ENCODE measurements around the gene ECI2. TPM values are rescaled to one million over a fixed set of nuclear protein-coding genes. Genes with fewer than 3 reads are reported as not detected.

The ECI2 gene
- total and polyA plus RNA-seq, 2 of the 13 experiments (the other 11 are each of a cell fraction or from before 2014, with no cell fraction given) = 78.5 to 228 TPM

- 61% methylated on average over 7 of the region's 7 CpGs for WGBS (ENCODE audit: low lambda C conversion rate)
- Histone ChIP-seq H2AFZ (ENCODE audit: low read length) (no peak overlapping the region), H3K4me1 (ENCODE audit: insufficient read depth, low read length) (peaks cover 32% of the 10 kb centered on the region), H3K36me3 (replicated peaks in 1 of 2; ENCODE audit: control insufficient read depth in 1 of 2, insufficient read depth in 2 of 2, low read length in 2 of 2) (no peaks in the 10 kb centered on the region), H3K9me3 (ENCODE audit: low read length) (no peaks in the 10 kb centered on the region), H3K9ac (ENCODE audit: insufficient read depth, low read depth, low read length) (no peak overlapping the region), H3K27me3 (ENCODE audit: control insufficient read depth in 1 of 2, insufficient read depth in 2 of 2, low read length in 2 of 2) (peaks cover 2 to 29% of the 10 kb centered on the region in 2 experiments; a peak in 4 of 5 replicates), H3K27ac (ENCODE audit: extremely low read length, insufficient read depth, low read length) (no peak overlapping the region), H3K4me3 (replicated peaks in 1 of 3; ENCODE audit: insufficient read depth in 1 of 3, low read depth in 2 of 3, low read length in 3 of 3) (no peak overlapping the region), H3K4me2 (ENCODE audit: low read depth, low read length) (no peak overlapping the region), H4K20me1 (ENCODE audit: insufficient read depth, low read length) (no peaks in the 10 kb centered on the region), H3K79me2 (ENCODE audit: insufficient read depth, low read length) (no peaks in the 10 kb centered on the region)
- ChIA-PET POLR2A (no interaction called here), CTCF (ENCODE audit: low intra/inter-chr PET ratio, low total read pairs) (no interaction called here)
- in situ Hi-C loops (cut with HindIII; ENCODE audit: extremely low pct_ligation_motif_present, low pct_unique_long_range_greater_than_20kb) (loop anchor here (5.0 kb wide), 1 partner anchor 102 kb away; no protein-coding TSS in a partner anchor), intact Hi-C loops (cut with micrococcal nuclease; ENCODE audit: unreplicated experiment) (no loop called here)
- no peak for DNase-seq (ENCODE audit: low spot score)
- TF ChIP-seq ZNF720 (CRISPR knock-in tag; IDR thresholded peaks at IDR 0.05) = no peak
- no peak for TF ChIP-seq KDM6A (CRISPR knock-in tag; IDR thresholded peaks at IDR 0.05; ENCODE audit: low read depth)
- no peak for TF ChIP-seq ZNF124 (CRISPR knock-in tag; IDR thresholded peaks at IDR 0.05)
- no peak for TF ChIP-seq HOXA3 (CRISPR knock-in tag; IDR thresholded peaks at IDR 0.05)
- TF ChIP-seq ZNF232 (CRISPR knock-in tag; IDR thresholded peaks at IDR 0.05; ENCODE audit: borderline replicate concordance) = no peak
- TF ChIP-seq, protein P1, sequence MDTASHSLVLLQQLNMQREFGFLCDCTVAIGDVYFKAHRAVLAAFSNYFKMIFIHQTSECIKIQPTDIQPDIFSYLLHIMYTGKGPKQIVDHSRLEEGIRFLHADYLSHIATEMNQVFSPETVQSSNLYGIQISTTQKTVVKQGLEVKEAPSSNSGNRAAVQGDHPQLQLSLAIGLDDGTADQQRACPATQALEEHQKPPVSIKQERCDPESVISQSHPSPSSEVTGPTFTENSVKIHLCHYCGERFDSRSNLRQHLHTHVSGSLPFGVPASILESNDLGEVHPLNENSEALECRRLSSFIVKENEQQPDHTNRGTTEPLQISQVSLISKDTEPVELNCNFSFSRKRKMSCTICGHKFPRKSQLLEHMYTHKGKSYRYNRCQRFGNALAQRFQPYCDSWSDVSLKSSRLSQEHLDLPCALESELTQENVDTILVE (CRISPR knock-in tag; IDR thresholded peaks at IDR 0.05) = no peak
- no peak for TF ChIP-seq EP300 (IDR thresholded peaks at IDR 0.05; ENCODE audit: low read depth in 2 of 2, low read length in 2 of 2)
- no peak for TF ChIP-seq EP300 (CRISPR knock-in tag; IDR thresholded peaks at IDR 0.05; ENCODE audit: borderline replicate concordance)
- TF ChIP-seq ETV5 (CRISPR knock-in tag; IDR thresholded peaks at IDR 0.05; ENCODE audit: borderline replicate concordance) = no peak
- TF ChIP-seq ZNF329 (CRISPR knock-in tag; IDR thresholded peaks at IDR 0.05; ENCODE audit: low read depth) = no peak
- no peak for TF ChIP-seq ZNF567 (CRISPR knock-in tag; IDR thresholded peaks at IDR 0.05; ENCODE audit: borderline replicate concordance)
- TF ChIP-seq NFRKB (IDR thresholded peaks at IDR 0.05) = no peak
- no peak for TF ChIP-seq TRIM24 (CRISPR knock-in tag; IDR thresholded peaks at IDR 0.05)
- TF ChIP-seq, protein P2, sequence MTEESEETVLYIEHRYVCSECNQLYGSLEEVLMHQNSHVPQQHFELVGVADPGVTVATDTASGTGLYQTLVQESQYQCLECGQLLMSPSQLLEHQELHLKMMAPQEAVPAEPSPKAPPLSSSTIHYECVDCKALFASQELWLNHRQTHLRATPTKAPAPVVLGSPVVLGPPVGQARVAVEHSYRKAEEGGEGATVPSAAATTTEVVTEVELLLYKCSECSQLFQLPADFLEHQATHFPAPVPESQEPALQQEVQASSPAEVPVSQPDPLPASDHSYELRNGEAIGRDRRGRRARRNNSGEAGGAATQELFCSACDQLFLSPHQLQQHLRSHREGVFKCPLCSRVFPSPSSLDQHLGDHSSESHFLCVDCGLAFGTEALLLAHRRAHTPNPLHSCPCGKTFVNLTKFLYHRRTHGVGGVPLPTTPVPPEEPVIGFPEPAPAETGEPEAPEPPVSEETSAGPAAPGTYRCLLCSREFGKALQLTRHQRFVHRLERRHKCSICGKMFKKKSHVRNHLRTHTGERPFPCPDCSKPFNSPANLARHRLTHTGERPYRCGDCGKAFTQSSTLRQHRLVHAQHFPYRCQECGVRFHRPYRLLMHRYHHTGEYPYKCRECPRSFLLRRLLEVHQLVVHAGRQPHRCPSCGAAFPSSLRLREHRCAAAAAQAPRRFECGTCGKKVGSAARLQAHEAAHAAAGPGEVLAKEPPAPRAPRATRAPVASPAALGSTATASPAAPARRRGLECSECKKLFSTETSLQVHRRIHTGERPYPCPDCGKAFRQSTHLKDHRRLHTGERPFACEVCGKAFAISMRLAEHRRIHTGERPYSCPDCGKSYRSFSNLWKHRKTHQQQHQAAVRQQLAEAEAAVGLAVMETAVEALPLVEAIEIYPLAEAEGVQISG (CRISPR knock-in tag; IDR thresholded peaks at IDR 0.05) = no peak
- TF ChIP-seq SKI (IDR thresholded peaks at IDR 0.05; ENCODE audit: partially characterized antibody) = no peak
- no TSS peak for BruUV-seq (replicated peaks)
- FAIRE-seq = no peak
- no peak for ATAC-seq
Measured at GRCh38 chr6:4159491-4159890, 24.1 kb upstream of the ECI2 start.

Measured in HepG2 (cell line).